Measurements from ENCODE around the gene ZNF678. TPM values are rescaled to one million over a fixed set of nuclear protein-coding genes. Genes with fewer than 3 reads are reported as not detected.
"Not testable (repeated sequence)": the region's sequence is repeated elsewhere in the genome, so short reads cannot be mapped to it uniquely, and the experiment has no call there.

Gene ZNF678
- total RNA-seq, 2 donors from 2014 or later: 2.7 to 3.3 TPM

- H3K4me1 ChIP-seq: peaks cover 0 to 26% of the 10 kb centered on the region in 2 donors
- no peaks in the 10 kb centered on the region for H3K27me3 ChIP-seq
- H3K4me3 ChIP-seq: no peak overlapping the region
- no peak overlapping the region for H3K27ac ChIP-seq
- H3K36me3 ChIP-seq: no peaks in the 10 kb centered on the region
- no peak for DNase-seq (ENCODE audit: low spot score)
- peaks cover 0 to 4% of the 10 kb centered on the region in 2 donors for H3K9me3 ChIP-seq
- TF ChIP-seq CTCF (IDR thresholded peaks at IDR 0.05): no peak
Observed at GRCh38 chr1:227603327-227603726, 40.0 kb downstream of the ZNF678 start.

GRCh38 chr1:227604446-227604845 is 41.1 kb downstream of the ZNF678 start:
- TF ChIP-seq CTCF (IDR thresholded peaks at IDR 0.05): no peak
- Histone ChIP-seq H3K4me1 (peaks cover 0 to 26% of the 10 kb centered on the region in 2 donors), H3K9me3 (peaks cover 0 to 14% of the 10 kb centered on the region in 2 donors)

GRCh38 chr1:227606271-227606670 is 42.9 kb downstream of the ZNF678 start:
- H3K36me3 ChIP-seq; H3K27me3 ChIP-seq; DNase-seq (ENCODE audit: low spot score): not testable (repeated sequence)
- peaks cover 0 to 26% of the 10 kb centered on the region in 2 donors for H3K4me1 ChIP-seq
- H3K9me3 ChIP-seq: peaks cover 0 to 18% of the 10 kb centered on the region in 2 donors
- peak overlapping the region in 1 of 2 donors; percentile 27 for H3K4me3 ChIP-seq
- H3K27ac ChIP-seq: peak overlapping the region; percentile 70 to 77

More at GRCh38 chr1:227604446-227604845, 41.1 kb downstream of the ZNF678 start:
- DNase-seq (ENCODE audit: low spot score): no peak
- H3K36me3 ChIP-seq: no peaks in the 10 kb centered on the region
- no peak overlapping the region for H3K4me3 ChIP-seq
- no peaks in the 10 kb centered on the region for H3K27me3 ChIP-seq
- H3K27ac ChIP-seq: no peak overlapping the region

GRCh38 chr1:227607336-227607898 is 44.1 kb downstream of the ZNF678 start:
- Histone ChIP-seq H3K27ac (peak overlapping the region; percentile 70 to 77), H3K27me3 (no peaks in the 10 kb centered on the region), H3K4me1 (peaks cover 0 to 26% of the 10 kb centered on the region in 2 donors)

GRCh38 chr1:227612658-227613057 is 49.3 kb downstream of the ZNF678 start:
- Histone ChIP-seq H3K27ac (no peak overlapping the region), H3K4me1 (no peaks in the 10 kb centered on the region), H3K36me3 (peaks cover 11% of the 10 kb centered on the region), H3K4me3 (no peak overlapping the region), H3K9me3 (peaks cover 0 to 18% of the 10 kb centered on the region in 2 donors), H3K27me3 (no peaks in the 10 kb centered on the region)
- TF ChIP-seq CTCF (IDR thresholded peaks at IDR 0.05): no peak
- DNase-seq (ENCODE audit: low spot score): no peak

More at GRCh38 chr1:227607336-227607898, 44.1 kb downstream of the ZNF678 start:
- Histone ChIP-seq H3K4me3 (no peak overlapping the region), H3K9me3 (peaks cover 0 to 18% of the 10 kb centered on the region in 2 donors), H3K36me3 (peaks cover 11% of the 10 kb centered on the region)
- DNase-seq (ENCODE audit: low spot score): no peak
- TF ChIP-seq CTCF (IDR thresholded peaks at IDR 0.05): no peak

- Histone ChIP-seq H3K4me1 (no peaks in the 10 kb centered on the region), H3K4me3 (no peak overlapping the region), H3K9me3 (peaks cover 0 to 12% of the 10 kb centered on the region in 2 donors), H3K27me3 (no peaks in the 10 kb centered on the region), H3K27ac (no peak overlapping the region), H3K36me3 (peaks cover 11% of the 10 kb centered on the region)
- TF ChIP-seq CTCF (IDR thresholded peaks at IDR 0.05): no peak
- no peak for DNase-seq (ENCODE audit: low spot score)
Observed at GRCh38 chr1:227613526-227613925, 50.2 kb downstream of the ZNF678 start.
